NCI-H2029 (cell line): Measurements from ENCODE around the gene CIAO1.
A peak's percentile ranks its signal among the peaks of the same experiment; 100 is the strongest.
"Not testable (repeated sequence)": the region's sequence is repeated elsewhere in the genome, so short reads cannot be mapped to it uniquely, and the experiment has no call there.

Experiments
- DNase-seq: peaks from one replicate; lab custom pipeline; 2025; lab: John Stamatoyannopoulos, UW

CIAO1 gene

DNA sequence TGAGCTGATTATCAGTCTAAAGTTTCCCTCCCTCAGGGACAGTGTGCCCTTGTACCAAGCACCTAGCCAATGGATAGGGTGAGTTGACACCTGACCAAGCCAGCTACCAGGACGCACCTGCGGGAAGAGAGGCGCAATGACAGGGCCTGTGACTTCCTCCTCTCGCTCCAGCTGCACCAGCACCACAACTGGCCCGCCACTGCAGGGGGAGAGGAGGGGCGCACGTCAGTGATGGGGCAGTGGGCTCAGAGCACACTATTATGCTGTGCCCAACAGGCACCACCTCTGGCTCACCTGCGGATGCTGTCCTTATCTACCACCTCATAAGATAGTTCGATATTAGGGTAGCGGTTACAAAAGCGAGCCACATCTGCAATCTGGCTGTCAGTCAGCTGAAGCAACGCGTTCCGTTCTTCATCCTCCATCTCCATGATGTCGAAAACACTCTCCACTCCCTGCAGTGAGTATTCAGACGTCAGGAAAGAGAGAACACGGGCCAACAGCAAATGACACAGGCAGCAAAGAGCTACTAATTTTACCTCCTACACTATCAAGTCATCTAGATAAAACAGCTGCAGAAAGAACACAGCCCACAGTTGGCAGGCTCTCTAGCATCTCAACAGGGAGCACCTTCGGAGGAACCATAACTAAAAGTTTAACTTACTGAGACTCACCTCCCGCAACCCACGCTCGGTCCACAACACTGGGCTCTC lies 10.9 kb downstream of the CIAO1 start:
- no peak for DNase-seq

DNA sequence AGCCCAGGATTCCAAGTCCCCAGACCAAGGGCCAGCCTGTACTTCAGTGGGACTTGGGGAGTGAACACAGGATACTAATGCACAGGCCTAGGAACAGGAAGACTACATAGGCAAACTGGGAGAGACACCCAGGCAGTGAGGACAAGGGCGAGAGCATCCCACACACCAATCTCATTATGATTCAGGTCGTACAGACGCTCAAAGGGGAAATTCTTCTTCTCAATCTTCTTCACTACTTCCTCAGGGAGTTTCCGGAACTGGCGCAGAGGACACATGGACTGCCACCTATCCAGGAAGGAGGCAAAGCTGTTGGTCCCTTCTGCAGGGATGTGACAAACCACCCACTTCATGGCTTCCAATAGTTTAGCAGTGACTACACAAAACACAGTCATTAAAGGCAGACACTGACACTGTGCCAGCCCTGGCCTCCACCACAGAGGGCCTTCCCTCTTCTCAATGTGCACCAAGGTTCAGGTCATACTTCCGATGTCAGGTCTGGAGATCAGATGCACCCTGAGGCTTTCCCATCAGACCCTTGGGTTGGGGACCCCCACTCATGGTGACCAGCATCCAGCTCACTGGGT lies 21.3 kb downstream of the CIAO1 start:
- no peak for DNase-seq

DNA sequence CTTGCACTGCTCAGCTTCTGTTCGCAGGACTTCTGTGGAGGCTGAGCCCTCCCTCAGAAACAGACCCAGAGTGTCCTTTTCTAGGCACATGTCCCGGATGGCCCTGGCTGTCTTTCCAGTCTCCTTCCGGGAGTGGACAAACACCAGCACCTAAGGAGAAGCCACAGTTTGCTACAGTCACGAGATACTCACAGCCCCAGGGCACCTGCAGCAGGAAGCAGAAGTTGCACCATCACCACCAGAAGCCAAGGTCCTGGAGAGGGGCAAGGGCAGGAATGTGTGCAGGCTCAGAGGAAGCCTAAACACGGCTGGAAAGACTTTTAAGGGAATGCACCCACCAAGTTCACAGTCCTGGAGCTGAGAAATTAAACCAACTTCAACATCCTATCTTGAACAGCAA lies 25.7 kb downstream of the CIAO1 start:
- DNase-seq, result no peak

DNA sequence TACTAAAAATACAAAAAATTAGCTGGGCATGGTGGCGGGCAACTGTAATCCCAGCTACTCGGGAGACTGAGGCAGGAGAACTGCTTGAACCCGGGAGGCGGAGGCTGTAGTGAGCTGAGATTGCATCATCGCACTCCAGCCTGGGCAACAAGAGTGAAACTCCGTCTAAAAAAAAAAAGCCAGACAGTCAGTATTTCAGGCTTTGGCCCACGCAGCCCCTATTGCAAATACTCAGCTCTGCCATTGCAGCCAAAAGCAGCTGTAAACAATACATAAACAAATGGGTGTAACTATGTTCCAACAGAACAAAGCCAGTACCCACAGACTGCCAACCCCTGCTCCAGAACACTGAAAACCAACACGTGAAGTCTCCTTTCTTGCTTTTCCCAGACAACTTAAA lies 28.2 kb downstream of the CIAO1 start:
- not testable (repeated sequence) for DNase-seq

DNA sequence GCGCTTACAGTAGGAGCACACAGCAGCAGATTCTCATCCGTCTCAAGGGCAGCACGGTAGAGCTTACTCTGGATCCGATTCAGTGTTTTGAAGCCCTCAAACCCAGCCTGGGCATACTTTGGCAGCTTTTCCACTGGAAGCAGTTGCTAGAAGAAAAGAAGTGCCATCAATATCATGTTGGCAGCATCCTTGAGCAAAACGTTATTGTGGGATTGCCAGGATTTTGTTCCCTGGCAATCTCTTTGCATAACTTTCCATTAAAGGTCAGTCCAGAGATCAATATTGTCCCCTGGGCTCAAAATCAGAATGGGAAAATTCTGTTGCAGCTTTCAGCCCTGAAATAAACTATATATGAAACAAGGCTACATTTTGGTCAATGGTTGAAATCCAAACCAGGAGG lies 30.9 kb downstream of the CIAO1 start:
- no peak for DNase-seq

DNA sequence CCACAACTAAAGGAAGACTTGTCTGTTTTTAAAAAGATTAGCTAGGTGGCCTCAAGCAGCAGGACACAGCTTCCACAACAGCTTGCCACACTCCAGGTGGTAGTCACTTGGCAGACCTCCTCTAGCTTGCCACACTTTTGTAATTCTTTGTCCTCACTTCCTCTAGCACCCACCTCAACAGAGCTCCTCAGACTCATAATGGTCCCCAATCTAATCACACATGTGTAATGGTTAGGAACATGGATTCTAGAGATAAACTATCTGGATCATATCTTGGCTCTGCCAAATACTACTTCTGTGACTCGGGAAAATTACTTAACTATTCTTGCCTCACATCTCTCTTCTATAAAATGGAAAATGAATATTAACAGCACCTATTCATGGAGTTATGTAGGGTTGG lies 35.8 kb downstream of the CIAO1 start:
- DNase-seq, result no peak

DNA sequence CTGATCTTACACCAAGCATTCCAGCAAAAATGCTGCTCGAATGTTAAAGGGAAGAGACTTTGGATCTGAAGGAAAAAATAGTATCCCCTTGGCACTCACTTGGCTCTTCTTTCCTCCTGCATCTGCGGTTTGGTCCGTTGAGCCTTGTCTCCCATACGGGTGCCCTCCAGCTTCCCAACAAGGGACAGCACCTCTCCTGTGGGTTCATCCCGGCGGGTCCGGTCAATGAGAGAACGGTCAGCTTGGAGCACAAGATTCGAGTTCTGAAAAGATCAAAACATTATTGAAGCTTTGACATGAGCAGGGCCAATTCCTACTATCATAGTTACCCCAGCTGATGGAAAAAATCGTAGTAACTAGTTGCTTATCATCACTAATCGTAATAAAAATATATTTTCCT lies 38.6 kb downstream of the CIAO1 start:
- DNase-seq, result no peak

DNA sequence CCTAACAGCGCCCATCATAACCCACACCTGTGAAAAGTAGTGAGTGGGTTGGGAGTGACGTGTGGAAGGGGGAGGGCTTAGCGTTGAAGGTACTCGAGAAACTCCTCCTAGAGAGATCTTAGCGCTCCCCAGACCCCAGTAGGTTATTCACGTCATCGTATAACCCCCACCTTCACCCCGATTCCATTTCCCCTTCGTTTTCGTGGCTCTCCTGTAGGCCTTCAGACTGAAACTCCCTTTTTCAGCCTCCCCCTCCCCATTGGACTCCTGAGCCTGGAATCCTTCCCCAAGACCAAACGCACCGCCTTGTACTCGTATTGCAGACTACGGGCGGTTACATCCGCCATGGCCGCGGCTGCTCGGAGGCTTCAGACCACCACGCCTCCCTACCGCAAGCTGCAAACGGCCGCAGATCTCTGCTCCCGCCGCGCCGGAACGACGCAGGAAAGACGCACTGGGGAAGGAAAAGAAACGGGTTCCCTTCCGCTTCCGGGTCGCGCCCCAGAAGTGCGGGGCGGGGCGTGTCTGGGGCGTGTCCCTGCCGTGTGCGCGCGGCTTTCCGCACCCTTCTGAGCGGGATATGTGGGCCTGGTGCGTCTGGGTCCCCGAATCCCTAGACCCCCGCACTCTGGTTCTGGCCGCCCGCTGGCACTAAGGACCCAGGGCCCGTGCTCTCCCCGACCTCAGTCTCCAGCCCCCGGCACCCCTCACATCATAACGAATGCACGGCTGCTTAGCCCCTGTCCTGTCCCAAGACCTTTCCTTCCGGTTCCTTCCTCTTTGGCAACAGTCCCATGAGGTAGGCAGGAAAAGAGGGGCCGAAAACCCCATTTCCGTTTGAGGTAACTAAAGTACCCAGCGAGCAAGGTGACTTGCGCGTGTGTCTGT lies 39.3 kb downstream of the CIAO1 start, which contains the start of gene SNRNP200:
TSS of gene SNRNP200 (minus strand) at position 456 of the 888 bp plus-strand sequence. CDS start at position 347, 109 bp downstream.
- peak; percentile 80 for DNase-seq

DNA sequence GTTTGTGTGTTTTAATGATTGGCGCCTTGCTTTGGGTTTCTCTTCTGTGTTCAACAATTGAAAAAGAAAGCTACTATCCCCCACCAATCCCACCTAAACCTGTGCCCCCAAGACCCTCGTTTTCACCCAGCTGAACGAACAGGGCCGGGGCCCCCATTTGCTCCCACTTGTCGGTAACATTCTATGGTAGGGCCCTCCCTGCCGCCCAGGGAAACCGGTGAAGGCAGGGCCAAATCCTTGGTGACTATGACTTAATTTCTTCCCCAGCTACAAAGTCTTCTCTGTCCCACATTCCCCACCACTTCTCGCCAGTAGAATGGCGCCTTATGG lies 39.9 kb downstream of the CIAO1 start:
- no peak for DNase-seq

DNA sequence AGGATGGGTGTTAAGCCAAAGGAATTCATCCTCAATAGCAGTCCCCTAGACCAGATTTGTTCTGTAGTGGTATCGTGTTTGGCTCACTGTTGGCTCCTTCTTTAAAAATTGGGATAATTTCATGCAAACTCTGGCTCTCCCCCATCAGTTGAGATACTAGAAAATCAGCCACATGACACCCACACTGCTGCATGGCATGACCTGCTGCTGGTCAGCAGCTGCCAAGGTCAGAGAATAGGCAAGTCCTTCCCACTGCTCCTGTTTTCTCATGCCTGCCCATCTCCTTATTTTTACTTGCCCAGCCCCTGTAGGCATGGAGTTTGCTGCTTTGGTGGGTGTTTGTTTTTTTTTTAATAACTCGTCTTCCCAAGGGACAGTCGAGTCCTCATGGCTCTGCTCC lies 40.3 kb downstream of the CIAO1 start:
- no peak for DNase-seq

DNA sequence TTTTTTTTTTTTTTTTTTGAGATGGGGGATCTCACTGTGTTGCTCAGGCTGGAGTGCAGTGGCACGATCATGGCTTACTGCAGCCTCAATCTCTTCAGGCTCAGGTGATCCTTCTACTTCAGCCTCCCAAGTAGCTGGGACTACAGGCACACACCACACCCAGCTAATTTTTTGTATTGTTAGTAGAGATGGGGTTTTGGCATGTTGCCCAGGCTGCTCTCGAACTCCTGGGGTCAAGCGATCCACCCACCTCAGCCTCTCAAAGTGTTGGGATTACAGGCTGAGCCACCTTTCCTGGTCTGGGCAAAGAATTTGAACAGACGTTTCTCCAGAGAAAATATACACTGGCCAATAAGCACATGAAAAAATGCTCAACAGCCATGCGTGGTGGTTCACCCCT lies 42.2 kb downstream of the CIAO1 start:
- no peak for DNase-seq

DNA sequence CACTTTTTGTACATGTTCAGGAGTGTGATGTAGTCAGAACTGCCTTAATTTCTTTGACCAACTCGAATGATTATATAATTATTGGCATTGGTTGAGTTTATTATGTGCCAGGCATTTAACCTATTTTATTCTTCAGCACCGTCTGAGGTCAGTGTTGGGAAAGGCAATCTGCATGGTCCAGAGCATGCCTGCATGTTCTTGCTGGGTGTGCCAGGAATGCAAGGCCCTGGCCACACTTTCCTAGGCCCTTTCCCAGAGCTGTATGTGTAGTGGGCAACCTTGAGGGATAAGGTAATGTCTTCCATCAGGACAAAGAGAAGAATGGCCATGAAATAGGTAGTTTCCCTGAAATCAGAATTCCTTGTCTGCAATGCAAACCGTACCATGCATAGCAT lies 49.0 kb downstream of the CIAO1 start:
- no peak for DNase-seq

DNA sequence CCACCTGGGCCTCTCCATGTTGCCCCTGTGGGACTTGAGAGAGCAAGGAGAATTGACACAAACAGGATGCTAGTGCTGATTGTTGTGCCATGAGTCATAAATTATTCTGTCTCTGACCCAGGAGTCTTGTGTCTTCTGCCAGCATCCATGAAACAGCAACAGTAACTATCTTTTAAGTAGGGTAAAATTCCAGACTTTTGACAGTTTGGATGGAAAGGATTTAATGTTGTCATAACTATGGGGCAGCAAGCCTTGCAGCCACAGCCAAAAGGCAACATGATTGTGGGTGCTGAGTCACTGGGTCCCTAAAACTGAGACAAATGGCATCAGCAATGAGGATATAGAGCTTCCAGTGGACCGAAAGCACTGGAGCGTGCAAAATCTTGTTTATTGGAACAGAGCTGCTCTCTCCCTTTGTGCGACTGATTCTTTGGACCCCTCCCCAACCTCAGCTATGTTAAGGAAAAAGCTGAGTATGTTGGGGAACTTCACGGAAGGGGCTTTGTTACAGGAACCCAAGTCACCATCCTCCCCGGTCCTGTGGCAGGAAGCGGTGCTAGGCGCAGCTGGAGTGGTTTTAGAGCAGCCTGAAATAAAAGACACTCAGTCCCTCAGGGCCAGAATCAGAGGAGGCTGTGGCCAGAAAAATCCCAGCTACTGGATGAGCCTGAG lies 49.5 kb downstream of the CIAO1 start:
- DNase-seq, result no peak

DNA sequence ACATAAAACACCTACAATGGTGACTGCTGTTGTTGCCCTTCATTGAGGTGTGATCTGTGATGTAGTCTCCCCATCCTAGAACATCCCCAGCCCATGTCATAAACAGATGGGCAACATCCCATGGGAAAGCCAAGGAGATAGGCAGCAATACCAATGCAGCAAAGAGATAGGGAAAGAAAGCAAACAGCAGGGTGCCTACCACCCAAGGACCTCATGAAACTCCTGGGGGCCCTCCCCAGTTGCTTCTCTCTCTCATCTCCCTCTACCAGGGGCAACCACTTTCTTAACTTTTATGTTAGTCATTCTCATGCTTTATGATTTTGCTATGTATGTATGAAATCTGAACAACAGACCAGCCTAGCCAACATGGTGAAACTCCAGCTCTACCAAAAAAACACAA lies 51.0 kb downstream of the CIAO1 start:
- no peak for DNase-seq

DNA sequence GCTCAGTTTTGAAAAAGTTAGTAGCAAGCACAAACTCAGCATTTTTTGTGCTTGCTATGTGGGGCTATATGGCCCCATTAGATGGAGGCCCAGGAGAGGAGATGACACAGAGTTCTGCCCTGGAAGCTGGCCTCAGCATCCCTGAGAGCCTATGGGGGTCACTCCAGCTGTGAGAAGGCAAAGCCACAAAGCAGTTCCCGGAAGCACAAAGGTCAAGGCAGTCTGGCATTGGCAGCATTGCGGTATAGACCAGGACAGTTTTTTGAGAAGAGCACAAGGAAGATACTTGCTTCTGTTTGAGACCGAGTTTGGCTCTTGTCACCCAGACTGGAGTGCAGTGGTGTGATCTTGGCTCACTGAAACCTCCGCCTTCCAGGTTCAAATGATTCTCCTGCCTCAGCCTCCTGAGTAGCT lies 51.6 kb downstream of the CIAO1 start:
- DNase-seq, result no peak

DNA sequence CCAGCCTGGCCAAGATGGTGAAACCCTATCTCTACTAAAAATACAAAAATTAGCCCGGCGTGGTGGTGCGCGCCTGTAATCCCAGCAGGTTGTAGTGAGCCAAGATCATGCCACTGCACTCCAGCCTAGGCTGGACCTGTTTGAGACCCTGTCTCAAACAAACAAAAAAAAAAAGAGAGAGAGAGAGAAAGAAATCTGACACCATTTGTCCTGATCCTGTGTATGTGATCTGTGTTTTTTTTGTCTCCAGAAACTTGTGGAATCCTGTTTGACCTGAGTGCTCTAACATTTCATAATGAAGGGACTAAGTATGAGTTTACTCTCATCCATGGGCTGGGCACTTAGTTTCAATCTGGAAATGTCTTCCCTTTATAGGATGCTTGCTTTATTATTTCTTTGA lies 52.7 kb downstream of the CIAO1 start:
- no peak for DNase-seq

DNA sequence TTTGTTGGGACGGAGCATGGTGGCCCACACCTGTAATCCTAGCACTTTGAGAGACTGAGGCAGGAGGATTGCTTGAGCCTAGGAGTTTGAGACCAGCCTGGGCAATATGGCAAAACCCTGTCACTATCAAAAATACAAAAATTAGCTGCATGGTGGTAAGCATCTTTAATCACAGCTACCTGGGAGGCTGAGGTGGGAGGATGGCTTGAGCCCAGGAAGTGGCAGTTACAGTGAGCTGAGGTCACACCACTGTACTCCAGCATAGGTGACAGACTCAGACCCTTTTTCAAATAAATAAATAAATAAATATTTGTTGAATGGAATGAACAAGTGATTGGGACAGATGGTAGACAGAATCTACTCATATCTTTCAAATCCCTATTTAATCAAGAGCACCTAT lies 53.4 kb downstream of the CIAO1 start:
- DNase-seq, result no peak

DNA sequence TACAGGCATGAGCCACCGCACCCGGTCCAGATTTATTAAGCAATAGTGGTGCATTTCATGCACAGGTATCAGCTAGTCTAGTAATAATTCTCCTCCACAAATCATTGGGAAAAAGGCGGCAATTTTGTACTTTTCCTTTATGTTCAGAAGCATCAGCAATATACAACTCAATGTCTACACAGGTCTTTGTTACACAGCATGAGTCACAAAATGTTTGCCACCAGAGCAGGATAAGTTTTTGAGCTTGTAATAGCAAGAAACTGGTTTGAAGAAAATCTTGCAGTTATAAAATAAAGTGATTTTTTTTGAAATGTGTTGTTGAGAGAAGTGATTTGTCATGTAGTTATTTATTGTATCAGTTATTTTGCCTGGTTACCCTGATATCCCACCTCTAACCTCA lies 54.3 kb downstream of the CIAO1 start:
- no peak for DNase-seq

DNA sequence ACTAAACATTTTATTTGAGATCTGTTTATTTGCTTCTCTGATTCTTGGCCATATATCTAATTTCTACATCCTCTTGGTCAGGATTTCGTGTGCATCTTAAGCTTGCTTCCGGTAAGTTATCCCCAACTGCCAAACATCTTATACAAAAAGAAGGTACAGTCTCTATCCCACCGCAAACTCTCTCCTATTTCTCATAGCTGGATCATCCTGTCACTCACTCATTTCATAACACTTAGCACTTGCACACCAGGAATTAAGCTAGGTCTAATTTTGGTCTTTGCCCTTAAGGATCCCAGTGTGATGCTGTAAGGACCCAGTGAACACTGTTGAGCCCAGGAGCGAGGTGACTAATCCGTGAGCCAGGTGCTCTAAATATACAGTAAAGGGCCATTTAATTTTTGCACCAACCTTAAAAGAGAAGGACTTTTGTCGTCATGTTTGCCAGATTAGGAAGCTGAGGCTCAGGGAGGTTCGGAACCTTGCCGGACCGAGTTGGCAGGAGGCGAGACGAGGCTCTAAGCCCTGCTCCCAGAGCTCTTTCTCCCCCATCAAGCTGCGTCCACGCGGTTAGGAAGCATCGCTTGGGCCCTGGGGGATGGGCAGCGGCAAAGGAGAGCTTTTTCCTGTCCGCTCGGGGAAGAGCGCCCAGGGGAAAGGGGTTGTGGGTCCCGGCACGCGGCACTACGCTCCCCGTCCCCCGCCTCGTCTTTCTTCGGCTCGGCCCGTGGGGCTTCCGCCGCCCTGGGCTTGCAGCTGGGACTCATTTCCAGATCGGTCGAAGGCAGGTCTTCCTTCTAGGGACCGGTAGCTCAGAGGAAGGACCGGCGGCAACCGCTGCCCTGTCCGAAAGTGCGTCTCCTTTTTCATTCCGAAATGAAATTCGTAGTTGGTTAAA lies 55.0 kb downstream of the CIAO1 start:
- DNase-seq, result no peak
